ENCODE measurements around the gene APLP1.
"Not testable (repeated sequence)": the region's sequence is repeated elsewhere in the genome, so short reads cannot be mapped to it uniquely, and the experiment has no call there.

The APLP1 gene

DNA sequence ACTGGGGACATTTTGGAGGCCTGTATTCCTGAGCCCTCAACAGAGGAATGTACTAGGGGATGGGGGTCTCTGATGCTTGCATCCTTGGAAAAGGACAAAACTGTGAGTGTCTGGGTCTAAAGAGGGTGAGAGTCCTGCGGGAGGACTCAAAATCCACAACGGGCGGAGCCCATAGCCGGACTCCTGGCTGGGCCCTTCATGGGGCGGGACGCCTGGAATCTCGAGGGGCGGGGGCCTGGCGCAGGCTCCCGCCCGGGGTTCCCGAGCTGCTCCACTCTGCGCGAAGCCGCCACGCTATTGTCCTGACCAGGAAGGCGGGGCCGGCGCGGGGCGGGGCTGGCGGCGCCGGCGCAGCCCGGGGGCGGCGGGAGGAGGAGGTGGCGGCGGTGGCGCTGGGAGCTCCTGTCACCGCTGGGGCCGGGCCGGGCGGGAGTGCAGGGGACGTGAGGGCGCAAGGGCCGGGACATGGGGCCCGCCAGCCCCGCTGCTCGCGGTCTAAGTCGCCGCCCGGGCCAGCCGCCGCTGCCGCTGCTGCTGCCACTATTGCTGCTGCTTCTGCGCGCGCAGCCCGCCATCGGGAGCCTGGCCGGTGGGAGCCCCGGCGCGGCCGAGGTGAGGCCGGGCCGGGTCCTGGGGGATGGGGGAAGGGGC lies at the start of gene APLP1:
TSS of gene APLP1 (plus strand) at position 403 of the 651 bp plus-strand sequence. CDS start at position 466, 63 bp downstream.
- DNase-seq (ENCODE audit: low read depth) = peak; percentile 58

DNA sequence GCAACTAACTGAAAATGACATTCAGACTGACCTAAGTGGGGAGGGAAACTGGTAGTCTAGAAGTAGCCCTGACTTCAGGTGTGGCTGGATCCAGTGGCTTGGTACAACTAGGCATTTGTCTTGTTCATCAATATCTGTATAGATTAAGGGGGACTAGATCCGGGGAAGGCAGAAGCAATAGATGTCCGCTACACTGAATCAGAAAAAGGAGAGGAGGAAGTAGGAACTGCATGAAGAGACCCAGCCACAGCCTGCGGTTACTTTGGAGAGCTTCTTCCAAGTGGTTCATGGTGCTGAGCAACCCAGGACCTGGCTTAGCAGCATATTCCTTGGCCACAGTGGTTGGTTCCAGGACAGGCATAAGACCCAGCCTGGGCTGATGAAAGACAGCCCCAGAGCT lies 45.8 kb upstream of the APLP1 start:
- no peak for DNase-seq (ENCODE audit: low read depth)

DNA sequence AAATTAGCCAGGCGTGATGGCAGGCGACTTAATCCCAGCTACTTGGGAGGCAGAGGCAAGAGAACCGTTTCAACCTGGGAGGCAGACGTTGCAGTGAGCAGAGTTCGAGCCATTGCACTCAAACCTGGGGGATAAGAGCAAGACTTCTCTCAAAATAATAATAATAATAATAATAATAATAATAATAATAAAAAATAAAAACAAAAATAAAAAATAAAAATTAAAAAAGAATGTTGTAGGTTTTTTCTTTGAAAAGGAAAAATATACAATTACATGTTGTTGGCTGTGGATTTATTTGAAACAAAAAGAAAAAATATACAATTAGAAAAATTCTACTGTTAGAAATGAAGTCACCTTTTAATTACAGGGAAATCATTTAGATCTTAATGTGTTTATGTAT lies 44.2 kb upstream of the APLP1 start:
- DNase-seq (ENCODE audit: low read depth) = no peak

GRCh38 chr19:35828692-35829301 lies 39.6 kb upstream of the APLP1 start:
- peak; percentile 73 for DNase-seq (ENCODE audit: low read depth)

DNA sequence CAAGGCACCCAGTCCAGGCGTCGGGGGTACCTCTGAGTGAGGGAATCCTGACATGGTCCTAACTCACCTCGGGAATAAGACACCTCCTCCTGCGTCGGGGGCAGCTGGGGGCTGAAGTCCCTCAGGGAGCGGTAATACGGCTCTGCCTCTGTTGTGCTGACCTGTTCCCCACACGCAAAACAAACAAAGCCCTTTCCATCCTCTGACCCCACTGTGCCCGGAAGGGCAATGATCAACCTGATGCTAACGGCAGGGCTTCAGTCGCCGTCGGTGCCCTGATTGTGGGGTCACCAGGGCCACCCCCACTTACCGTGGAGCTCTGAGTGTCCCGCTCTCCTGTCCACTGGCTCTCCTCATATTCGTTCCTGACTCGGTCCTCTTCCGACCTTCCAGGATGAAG lies 37.4 kb upstream of the APLP1 start:
- DNase-seq (ENCODE audit: low read depth) = no peak

DNA sequence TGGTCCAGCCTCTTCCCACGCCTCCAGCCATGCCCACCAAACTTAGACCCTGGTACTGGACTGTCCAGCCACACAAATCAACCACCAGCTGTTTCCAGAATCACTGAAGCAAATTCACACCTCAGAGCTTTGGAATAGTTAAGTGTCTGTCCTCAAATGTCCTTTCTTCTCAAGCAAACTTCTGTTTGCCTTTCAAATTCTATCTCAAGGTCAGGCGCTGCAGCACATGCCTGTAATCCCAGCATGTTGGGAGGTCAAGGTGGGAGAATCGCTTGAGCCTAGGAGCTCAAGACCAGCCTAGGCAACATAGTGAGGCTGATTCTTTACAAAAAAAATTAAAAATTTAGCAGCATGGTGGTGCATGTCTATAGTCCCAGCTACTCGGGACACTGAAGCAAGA lies 36.3 kb upstream of the APLP1 start:
- DNase-seq (ENCODE audit: low read depth) = no peak

DNA sequence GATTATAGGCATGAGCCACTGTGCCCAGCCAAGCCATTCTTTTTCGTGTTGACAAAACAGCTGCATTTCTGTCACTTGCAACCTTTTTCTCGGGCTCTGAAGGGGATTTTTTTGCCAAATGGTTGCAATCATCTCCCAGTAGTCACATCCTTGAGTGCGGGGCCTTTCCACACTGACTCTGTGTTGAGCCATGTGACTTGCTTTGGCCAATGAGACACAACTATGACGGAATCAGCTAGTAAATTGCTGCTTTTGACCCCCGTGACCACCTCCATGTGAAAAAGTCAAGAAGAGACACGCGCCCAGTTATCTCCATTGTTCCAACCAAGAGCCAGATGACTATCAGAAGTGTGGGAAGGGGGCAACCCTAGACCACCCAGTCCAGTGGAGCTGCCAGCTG lies 34.4 kb upstream of the APLP1 start:
- no peak for DNase-seq (ENCODE audit: low read depth)

DNA sequence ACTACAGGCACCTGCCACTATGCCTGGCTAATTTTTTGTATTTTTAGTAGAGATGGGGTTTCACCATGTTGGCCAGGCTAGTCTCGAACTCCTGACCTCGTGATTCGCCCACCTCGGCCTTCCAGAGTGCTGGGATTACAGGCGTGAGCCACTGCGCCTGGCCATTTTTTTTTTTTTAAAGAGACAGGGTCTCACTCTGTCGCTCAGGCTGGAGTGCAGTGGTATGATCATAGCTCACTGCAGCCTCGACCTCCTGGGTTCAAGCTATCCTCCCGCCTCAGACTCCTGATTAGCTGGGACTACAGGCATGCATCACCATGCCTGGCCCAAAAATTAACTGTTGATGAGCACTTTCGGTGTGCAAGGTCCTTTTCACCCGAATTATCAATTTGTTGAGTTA lies 32.3 kb upstream of the APLP1 start:
- not testable (repeated sequence) for DNase-seq (ENCODE audit: low read depth)

DNA sequence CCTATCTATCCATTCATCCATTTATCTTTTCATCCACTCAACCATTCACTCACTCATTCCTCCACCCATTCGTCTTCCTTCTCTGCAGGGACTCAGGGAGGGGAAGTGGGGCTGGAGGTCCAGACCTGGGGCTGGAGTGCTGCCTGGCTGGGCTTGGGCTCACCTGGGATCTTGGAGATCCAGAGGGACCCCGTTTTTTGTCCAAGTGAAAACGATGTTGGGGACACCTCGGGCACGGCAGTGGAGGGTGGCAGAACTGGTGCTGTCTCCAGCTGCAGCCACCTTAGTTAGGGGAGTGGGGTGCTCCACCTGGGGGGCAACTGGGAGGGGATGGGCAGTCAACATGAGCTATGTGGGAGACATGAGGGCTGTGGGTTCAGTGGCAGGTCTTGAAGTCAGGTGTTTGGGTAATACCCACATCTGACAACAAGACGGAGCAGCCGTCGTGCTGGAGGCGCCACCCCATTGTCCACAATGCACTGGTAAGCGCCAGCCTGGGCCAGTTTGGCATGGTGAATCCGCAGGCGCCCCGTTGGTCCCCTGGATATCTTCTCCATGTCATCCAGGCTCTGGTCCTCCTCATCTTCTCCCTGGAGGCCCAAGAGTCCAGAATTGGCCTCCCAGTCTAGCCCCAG lies 26.3 kb upstream of the APLP1 start:
- DNase-seq (ENCODE audit: low read depth) = no peak

- DNase-seq (ENCODE audit: low read depth) = no peak
These were observed 25.6 kb upstream of the APLP1 start for GRCh38 chr19:35842666-35843272.

- DNase-seq (ENCODE audit: low read depth) = peak; percentile 32
These were observed 24.5 kb upstream of the APLP1 start for GRCh38 chr19:35843676-35844481.

DNA sequence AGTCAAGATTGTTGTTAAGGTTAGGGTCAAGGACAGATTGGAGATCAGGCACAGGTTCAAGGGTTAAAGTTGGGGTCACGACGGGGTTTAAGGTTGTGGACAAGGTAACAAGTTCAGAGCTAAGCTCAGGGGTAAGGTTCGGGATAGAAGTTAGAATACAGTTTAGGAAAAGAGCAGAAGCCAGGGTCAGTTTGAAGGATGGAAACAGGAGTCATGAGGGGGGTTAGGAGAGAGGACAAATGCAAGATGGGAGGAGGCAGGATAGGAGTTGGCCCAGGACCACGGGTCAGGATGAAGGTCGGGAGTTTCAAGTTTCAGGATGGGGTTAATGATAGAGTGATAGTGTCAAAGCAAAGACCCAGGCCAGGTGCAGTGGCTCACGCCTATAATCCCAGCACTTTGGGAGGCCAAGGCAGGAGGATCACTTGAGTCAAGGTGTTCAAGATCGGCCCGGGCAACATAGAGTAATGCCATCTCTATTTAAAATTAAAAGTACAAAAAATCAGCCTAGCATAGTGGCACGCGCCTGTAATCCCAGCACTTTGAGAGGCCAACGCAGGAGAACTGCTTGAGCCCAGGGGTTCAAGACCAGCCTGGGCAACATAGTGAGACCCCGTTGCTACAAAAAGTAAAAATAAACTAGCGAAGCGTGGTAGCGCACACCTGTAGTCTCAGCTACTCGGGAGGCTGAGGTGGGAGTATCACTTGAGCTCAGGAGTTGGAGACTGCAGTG lies 23.7 kb upstream of the APLP1 start:
- DNase-seq (ENCODE audit: low read depth) = no peak

- no peak for DNase-seq (ENCODE audit: low read depth)
These were observed 22.9 kb upstream of the APLP1 start for GRCh38 chr19:35845215-35846037.

GRCh38 chr19:35846038-35846668 lies 22.2 kb upstream of the APLP1 start:
- no peak for DNase-seq (ENCODE audit: low read depth)

- no peak for DNase-seq (ENCODE audit: low read depth)
These were observed 20.5 kb upstream of the APLP1 start for GRCh38 chr19:35847911-35848310.

DNA sequence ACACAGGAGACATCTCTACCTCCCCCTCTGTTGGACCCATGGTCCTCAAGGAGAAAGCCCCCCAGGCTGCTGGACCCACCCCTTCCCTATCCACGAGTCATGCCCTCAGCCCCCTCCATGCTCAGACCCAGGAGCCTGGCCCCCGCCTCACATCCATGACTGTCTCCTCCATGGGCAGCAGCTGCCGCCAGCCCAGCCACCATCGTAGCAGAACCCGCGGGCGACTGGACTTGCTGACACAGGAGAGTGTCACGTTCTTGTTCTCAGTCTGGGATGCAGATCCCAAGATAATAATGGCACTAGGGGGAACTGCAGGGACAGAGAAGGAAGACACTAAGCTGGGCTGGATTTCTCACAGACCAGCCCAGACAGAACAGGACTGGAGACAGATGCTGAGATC lies 19.9 kb upstream of the APLP1 start:
- no peak for DNase-seq (ENCODE audit: low read depth)

GRCh38 chr19:35848919-35849505 lies 19.4 kb upstream of the APLP1 start:
- DNase-seq (ENCODE audit: low read depth) = no peak

GRCh38 chr19:35851213-35852028 lies 17.0 kb upstream of the APLP1 start:
- no peak for DNase-seq (ENCODE audit: low read depth)
